ENCODE results near the gene METTL25B. TPM values are rescaled to one million over a fixed set of nuclear protein-coding genes. Genes with fewer than 3 reads are reported as not detected.

Gene METTL25B
- total and polyA plus RNA-seq, 4 donors = 24.4 to 42.6 (median 31.6) TPM

DNA sequence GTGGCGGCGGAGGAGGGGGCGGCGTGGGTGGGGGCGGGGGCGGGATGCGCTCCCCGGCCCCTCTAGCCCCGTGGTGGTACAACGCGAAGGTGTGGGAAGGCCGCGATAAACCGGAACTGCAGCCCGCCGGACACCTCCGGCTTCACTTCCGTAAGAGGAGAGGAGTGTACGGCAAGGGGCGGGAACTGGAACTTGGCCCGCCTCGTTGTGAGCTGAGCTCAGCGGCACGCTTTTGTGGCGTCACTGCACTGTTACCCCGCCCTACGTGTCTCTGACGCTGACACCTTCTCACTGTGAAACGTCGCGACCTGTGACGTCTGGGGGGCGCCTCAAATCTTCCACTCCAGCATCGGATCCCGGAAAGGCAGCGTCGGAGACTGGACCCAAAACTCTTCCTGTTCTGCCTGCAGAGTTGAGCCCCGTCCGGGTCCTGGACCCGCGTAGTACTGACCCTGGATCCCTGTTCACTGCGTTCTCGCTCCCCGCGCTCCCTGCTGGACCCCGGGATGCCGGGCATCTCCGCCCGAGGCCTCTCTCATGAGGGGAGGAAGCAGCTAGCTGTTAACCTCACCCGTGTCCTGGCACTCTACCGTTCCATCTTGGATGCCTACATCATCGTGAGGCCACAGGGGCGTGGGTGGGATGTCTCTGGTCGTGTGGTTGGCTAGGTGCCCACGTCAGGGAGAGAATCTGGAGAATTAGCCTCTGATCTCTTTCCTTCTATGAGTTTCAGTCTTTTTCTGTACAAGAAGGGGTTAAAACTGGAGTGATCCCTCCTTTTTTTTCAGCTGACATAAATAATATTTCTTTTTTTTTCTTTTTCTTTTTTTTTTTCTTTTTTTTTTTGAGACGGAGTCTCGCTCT, 562 bp downstream of the METTL25B start, which contains the start of gene ISG20L2:
ISG20L2 (minus strand) TSS at position 168 of the 864 bp plus-strand sequence. CDS start 1,114 bp downstream, outside the sequence.
- Histone ChIP-seq H3K27me3 (ENCODE audit: control insufficient read depth in 3 of 3, insufficient read depth in 3 of 3, low read length in 2 of 3) (no peaks in the 10 kb centered on the region), H3K36me3 (ENCODE audit: control insufficient read depth in 4 of 4, insufficient read depth in 4 of 4, low read length in 4 of 4) (peaks cover 3 to 22% (median 9%) of the 10 kb centered on the region in 4 donors), H3K4me1 (ENCODE audit: control insufficient read depth in 5 of 5, insufficient read depth in 5 of 5, low read length in 5 of 5) (peaks cover 14 to 36% (median 16%) of the 10 kb centered on the region in 5 donors), H3K27ac (ENCODE audit: low read depth in 1 of 2, low read length in 1 of 2) (peak within 1 kb of the TSS; percentile 83 to 87), H3K9ac (ENCODE audit: insufficient read depth in 1 of 2, low read length in 2 of 2) (peak within 1 kb of the TSS; percentile 98 to 100), H3K9me3 (ENCODE audit: control insufficient read depth in 4 of 4, insufficient read depth in 3 of 4, low read length in 3 of 4) (no peaks in the 10 kb centered on the region), H3K4me3 (peak within 1 kb of the TSS; percentile 88)
- TF ChIP-seq, protein P1, sequence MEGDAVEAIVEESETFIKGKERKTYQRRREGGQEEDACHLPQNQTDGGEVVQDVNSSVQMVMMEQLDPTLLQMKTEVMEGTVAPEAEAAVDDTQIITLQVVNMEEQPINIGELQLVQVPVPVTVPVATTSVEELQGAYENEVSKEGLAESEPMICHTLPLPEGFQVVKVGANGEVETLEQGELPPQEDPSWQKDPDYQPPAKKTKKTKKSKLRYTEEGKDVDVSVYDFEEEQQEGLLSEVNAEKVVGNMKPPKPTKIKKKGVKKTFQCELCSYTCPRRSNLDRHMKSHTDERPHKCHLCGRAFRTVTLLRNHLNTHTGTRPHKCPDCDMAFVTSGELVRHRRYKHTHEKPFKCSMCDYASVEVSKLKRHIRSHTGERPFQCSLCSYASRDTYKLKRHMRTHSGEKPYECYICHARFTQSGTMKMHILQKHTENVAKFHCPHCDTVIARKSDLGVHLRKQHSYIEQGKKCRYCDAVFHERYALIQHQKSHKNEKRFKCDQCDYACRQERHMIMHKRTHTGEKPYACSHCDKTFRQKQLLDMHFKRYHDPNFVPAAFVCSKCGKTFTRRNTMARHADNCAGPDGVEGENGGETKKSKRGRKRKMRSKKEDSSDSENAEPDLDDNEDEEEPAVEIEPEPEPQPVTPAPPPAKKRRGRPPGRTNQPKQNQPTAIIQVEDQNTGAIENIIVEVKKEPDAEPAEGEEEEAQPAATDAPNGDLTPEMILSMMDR (IDR thresholded peaks at IDR 0.05; ENCODE audit: control extremely low read depth, extremely low read depth) = no peak
- DNase-seq (peak; percentile 98 to 99 (median 98)), ATAC-seq (ENCODE audit: insufficient read depth, low FRiP score) (peak; percentile 88)
- 1 to 2% methylated on average over 50 to 57 of the region's 57 CpGs for WGBS, 2 donors

DNA sequence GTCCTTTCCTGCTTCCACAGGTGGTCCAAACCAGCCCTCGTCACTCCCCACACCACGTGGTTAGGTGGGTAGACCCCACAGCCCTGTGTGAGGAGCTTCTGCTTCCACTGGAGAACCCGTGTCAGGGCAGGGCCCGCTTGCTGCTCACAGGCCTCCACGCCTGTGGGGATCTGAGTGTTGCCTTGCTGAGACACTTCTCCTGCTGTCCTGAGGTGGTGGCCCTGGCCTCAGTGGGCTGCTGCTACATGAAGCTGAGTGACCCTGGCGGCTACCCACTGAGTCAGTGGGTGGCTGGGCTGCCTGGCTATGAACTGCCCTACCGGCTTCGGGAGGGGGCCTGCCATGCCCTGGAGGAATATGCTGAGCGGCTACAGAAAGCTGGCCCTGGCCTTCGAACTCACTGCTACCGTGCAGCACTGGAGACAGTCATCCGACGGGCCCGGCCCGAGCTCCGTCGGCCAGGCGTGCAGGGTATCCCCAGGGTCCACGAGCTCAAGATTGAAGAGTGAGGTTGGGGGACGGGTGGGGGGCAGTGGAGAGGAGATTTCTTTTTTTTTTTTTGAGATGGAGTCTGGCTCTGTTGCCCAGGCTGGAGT, 5.8 kb downstream of the METTL25B start:
- ATAC-seq (ENCODE audit: insufficient read depth, low FRiP score) (no peak), DNase-seq (no peak)
- H3K4me1 ChIP-seq (ENCODE audit: control insufficient read depth in 5 of 5, insufficient read depth in 5 of 5, low read length in 5 of 5) = peaks cover 0 to 5% (median 0%) of the 10 kb centered on the region in 5 donors
- no peaks in the 10 kb centered on the region for H3K9me3 ChIP-seq (ENCODE audit: control insufficient read depth in 4 of 4, insufficient read depth in 3 of 4, low read length in 3 of 4)
- H3K4me3 ChIP-seq = no peak overlapping the region
- TF ChIP-seq, protein P1 (IDR thresholded peaks at IDR 0.05; ENCODE audit: control extremely low read depth, extremely low read depth) = no peak
- H3K9ac ChIP-seq (ENCODE audit: insufficient read depth in 1 of 2, low read length in 2 of 2) = no peak overlapping the region
- H3K36me3 ChIP-seq (ENCODE audit: control insufficient read depth in 4 of 4, insufficient read depth in 4 of 4, low read length in 4 of 4) = peaks cover 0 to 31% (median 13%) of the 10 kb centered on the region in 4 donors
- 94 to 98% methylated on average over 20 of the region's 20 CpGs for WGBS, 2 donors
- no peaks in the 10 kb centered on the region for H3K27me3 ChIP-seq (ENCODE audit: control insufficient read depth in 3 of 3, insufficient read depth in 3 of 3, low read length in 2 of 3)
- no peak overlapping the region for H3K27ac ChIP-seq (ENCODE audit: low read depth in 1 of 2, low read length in 1 of 2)

DNA sequence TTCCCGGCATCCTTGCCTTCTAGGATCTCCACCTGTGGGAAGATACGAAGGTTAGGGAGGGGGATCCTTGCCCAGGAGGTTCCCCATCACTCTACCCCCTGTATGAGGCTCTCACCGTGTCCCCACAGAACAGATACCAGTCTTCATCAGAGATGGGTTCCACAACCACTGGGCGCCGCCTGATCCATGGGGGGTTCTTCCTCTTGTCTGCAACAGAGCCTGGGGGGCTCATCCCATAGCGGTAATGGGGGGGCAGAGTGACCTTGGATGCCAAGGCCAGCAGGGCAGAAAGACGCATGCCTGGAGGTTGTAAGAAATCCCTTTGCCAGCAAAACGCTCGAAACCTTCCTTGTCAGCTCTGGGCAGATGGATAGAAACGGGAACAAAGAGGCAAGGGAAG, 10.1 kb downstream of the METTL25B start:
- Histone ChIP-seq H3K36me3 (ENCODE audit: control insufficient read depth in 4 of 4, insufficient read depth in 4 of 4, low read length in 4 of 4) (peaks cover 2 to 32% (median 11%) of the 10 kb centered on the region in 4 donors), H3K4me1 (ENCODE audit: control insufficient read depth in 5 of 5, insufficient read depth in 5 of 5, low read length in 5 of 5) (peaks cover 0 to 15% (median 0%) of the 10 kb centered on the region in 5 donors), H3K4me3 (no peak overlapping the region), H3K27me3 (ENCODE audit: control insufficient read depth in 3 of 3, insufficient read depth in 3 of 3, low read length in 2 of 3) (no peaks in the 10 kb centered on the region), H3K9ac (ENCODE audit: insufficient read depth in 1 of 2, low read length in 2 of 2) (no peak overlapping the region), H3K27ac (ENCODE audit: low read depth in 1 of 2, low read length in 1 of 2) (no peak overlapping the region), H3K9me3 (ENCODE audit: control insufficient read depth in 4 of 4, insufficient read depth in 3 of 4, low read length in 3 of 4) (no peaks in the 10 kb centered on the region)
- WGBS, 2 donors = 89 to 90% methylated on average over 10 of the region's 10 CpGs
- TF ChIP-seq, protein P1 (IDR thresholded peaks at IDR 0.05; ENCODE audit: control extremely low read depth, extremely low read depth) = no peak
- DNase-seq (no peak), ATAC-seq (ENCODE audit: insufficient read depth, low FRiP score) (no peak)

All from lung (tissue), 12 donors.